Stimulated activated effector memory CD8-positive, alpha-beta T cell treated with anti-CD3 and anti-CD28 coated beads, Interleukin-12 subunit alpha, Interleukin-12 subunit beta, amount 100 ng/mL, for 72 hours (primary cell): ENCODE measurements around the gene TANGO6.

ENCODE experiments used
- ATAC-seq: fragments of 150-1000 bp; cut with Tn5 transposase; 2 replicates; pipeline ENCODE4 v1.10.0; 2021
- DNase-seq, 2 donors: peaks; one replicate each; pipeline ENCODE4 v3.0.0; 2021 to 2022; ENCODE audit warnings: low spot score in 2 of 2
- H3K27ac Mint-ChIP-seq: one replicate; pipeline ENCODE4 v1.8.0; 2022; ENCODE audit warnings: mild to moderate bottlenecking, mixed read lengths
- H3K36me3 Mint-ChIP-seq: one replicate; pipeline ENCODE4 v1.8.0; 2022; ENCODE audit warnings: mild to moderate bottlenecking, mixed read lengths
- H3K4me1 Mint-ChIP-seq: one replicate; pipeline ENCODE4 v1.8.0; 2022; ENCODE audit warnings: mixed read lengths
- H3K4me3 Mint-ChIP-seq: one replicate; pipeline ENCODE4 v1.8.0; 2022; ENCODE audit warnings: mild to moderate bottlenecking, mixed read lengths
- H3K9me3 Mint-ChIP-seq: one replicate; pipeline ENCODE4 v1.8.0; 2022; ENCODE audit warnings: mixed read lengths

Gene TANGO6

GRCh38 chr16:68889508-68890150, 46.3 kb downstream of the TANGO6 start:
- no peak for ATAC-seq
- Mint-ChIP-seq H3K4me3 (no peak overlapping the region), H3K36me3 (peaks cover 11% of the 10 kb centered on the region), H3K4me1 (no peaks in the 10 kb centered on the region), H3K27ac (no peak overlapping the region), H3K9me3 (no peaks in the 10 kb centered on the region)
- DNase-seq: no peak

DNA sequence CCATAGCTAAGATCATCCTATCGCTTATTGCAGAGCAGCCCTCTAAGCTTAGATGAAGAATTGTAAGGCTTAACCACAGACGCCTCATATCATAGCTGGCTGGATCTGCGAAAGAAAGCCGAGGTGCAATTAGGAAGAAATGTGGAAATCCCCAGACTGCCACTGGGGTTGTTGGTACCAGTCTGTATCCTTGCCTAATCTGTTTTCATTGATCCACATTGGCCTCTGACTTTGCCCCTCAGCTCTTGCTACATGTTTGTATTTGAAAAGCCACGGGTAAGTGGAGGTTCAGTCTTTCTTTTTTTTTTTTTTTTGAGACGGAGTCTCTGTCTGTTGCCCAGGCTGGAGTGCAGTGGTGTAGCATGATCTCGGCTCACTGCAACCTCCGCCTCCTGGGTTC, 48.9 kb downstream of the TANGO6 start:
- Mint-ChIP-seq H3K36me3 (no peaks in the 10 kb centered on the region), H3K4me3 (no peak overlapping the region), H3K9me3 (no peaks in the 10 kb centered on the region), H3K4me1 (no peaks in the 10 kb centered on the region), H3K27ac (no peak overlapping the region)
- DNase-seq (no peak), ATAC-seq (no peak)

GRCh38 chr16:68892898-68893297, 49.6 kb downstream of the TANGO6 start:
- no peak for ATAC-seq
- Mint-ChIP-seq H3K4me3 (no peak overlapping the region), H3K4me1 (no peaks in the 10 kb centered on the region), H3K9me3 (no peaks in the 10 kb centered on the region), H3K36me3 (no peaks in the 10 kb centered on the region), H3K27ac (no peak overlapping the region)
- DNase-seq: no peak

DNA sequence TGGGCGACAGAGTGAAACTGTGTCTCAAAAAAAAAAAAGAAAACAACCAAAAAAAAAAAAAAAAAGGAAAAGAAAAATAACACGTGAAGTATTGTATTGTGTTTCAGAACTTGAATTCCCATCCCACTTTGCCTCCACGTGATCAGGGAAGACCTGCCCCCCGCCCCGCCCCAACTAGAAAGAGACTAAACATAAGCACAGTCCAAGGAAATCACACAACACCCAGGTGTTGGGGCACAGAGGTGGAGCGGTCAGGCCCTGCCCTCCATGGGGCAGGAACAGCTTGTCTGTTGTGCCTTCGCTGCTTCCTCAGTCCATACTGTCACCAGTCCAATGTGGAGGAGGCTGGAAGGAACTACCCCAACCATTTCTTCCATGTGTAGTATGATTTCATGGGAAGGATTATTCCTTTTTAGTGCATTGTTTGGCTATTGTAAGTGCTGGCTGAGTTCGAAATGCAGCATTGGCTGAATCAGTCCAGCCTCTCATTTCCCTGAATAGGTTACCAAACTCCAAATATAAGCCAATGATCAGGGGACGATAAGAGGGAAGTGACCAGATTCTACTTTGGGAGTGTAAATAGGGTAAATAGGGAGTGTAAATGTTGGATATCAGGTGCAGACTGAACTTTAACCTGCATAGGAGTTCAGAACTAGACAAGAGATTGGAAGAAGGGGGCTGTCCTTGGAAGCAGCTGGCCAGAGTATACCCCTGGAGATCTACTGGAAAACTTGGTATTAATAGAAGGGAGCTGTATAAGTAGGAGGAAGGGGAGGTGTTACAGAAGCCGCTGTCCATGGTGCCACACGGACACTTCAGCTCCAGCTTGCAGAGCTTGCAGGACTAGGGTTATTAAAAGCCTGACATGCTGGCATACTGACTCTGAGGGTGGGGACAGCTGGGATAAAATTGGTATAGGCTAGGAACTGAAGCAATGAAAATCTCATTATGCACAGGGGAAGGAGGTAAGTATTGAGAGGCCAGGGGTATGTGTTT, 50.7 kb downstream of the TANGO6 start:
- Mint-ChIP-seq H3K9me3 (no peaks in the 10 kb centered on the region), H3K4me3 (no peak overlapping the region), H3K36me3 (peaks cover 6% of the 10 kb centered on the region), H3K27ac (no peak overlapping the region), H3K4me1 (no peaks in the 10 kb centered on the region)
- ATAC-seq (no peak), DNase-seq (no peak)

GRCh38 chr16:68894714-68895113, 51.4 kb downstream of the TANGO6 start:
- H3K9me3 Mint-ChIP-seq: no peaks in the 10 kb centered on the region
- no peaks in the 10 kb centered on the region for H3K4me1 Mint-ChIP-seq
- DNase-seq: no peak
- ATAC-seq: no peak
- peaks cover 12% of the 10 kb centered on the region for H3K36me3 Mint-ChIP-seq
- no peak overlapping the region for H3K27ac Mint-ChIP-seq
- H3K4me3 Mint-ChIP-seq: no peak overlapping the region

GRCh38 chr16:68898026-68898425, 54.7 kb downstream of the TANGO6 start:
- H3K9me3 Mint-ChIP-seq: no peaks in the 10 kb centered on the region

GRCh38 chr16:68900009-68900408, 56.7 kb downstream of the TANGO6 start:
- Mint-ChIP-seq H3K27ac (no peak overlapping the region), H3K36me3 (peaks cover 49% of the 10 kb centered on the region), H3K4me3 (no peak overlapping the region), H3K9me3 (no peaks in the 10 kb centered on the region), H3K4me1 (no peaks in the 10 kb centered on the region)
- DNase-seq (no peak), ATAC-seq (no peak)

More at GRCh38 chr16:68898026-68898425, 54.7 kb downstream of the TANGO6 start:
- DNase-seq (no peak), ATAC-seq (no peak)
- no peaks in the 10 kb centered on the region for H3K4me1 Mint-ChIP-seq
- H3K36me3 Mint-ChIP-seq: peaks cover 36% of the 10 kb centered on the region
- no peak overlapping the region for H3K4me3 Mint-ChIP-seq
- H3K27ac Mint-ChIP-seq: no peak overlapping the region

DNA sequence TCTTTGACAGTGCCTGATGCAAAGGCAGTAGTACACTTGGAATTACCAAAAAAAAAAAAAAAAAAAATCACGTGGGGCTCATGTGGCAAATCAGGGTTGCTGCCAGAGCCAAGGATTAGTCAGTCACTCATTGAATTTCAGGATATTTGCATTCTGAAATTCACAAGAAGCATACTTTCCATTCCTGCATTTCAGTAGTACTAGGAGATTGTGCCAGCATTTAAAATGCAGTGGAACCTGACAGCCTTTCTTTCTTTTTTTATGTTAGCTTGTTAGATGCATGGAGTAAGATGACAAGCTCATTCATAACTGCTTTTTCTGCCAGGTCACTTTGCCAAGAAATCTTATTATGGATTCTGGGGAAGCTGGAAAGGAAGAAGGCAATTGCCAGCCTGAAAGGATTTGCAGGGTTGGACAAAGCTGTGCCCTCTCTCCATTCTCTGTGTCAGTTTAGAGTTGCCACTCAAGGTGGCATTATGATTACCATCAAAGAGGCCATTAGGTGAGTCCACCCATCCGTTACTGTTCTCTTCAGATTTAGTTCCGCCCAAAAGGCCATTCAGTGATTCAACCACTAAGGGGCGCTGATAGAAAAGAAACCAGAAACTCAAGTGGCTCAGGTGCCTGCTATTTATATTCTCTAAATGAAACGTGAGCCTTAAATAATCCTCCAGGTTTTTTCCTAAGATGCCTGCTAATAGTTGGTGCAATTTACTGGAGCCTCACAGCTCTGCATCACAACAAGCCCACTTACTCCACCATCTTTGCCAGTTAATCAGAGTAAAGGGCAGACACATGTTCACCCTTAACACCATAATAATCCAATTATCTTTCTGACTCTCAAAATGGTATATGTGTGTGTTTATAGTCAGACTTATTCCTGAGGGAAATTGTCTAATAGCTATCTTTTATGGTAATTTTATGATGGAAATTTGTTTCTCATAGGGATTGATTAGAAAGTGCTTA, 59.0 kb downstream of the TANGO6 start:
- no peaks in the 10 kb centered on the region for H3K9me3 Mint-ChIP-seq
- DNase-seq (no peak), ATAC-seq (no peak)
- no peak overlapping the region for H3K4me3 Mint-ChIP-seq
- H3K27ac Mint-ChIP-seq: no peak overlapping the region
- peaks cover 66% of the 10 kb centered on the region for H3K36me3 Mint-ChIP-seq
- no peaks in the 10 kb centered on the region for H3K4me1 Mint-ChIP-seq

GRCh38 chr16:68902969-68903345, 59.6 kb downstream of the TANGO6 start:
- Mint-ChIP-seq H3K4me1 (no peaks in the 10 kb centered on the region), H3K27ac (no peak overlapping the region), H3K9me3 (no peaks in the 10 kb centered on the region), H3K4me3 (no peak overlapping the region), H3K36me3 (peaks cover 69% of the 10 kb centered on the region)
- ATAC-seq (no peak), DNase-seq (no peak)

GRCh38 chr16:68907297-68907696, 64.0 kb downstream of the TANGO6 start:
- no peak overlapping the region for H3K27ac Mint-ChIP-seq
- no peaks in the 10 kb centered on the region for H3K9me3 Mint-ChIP-seq
- H3K4me1 Mint-ChIP-seq: no peaks in the 10 kb centered on the region
- H3K4me3 Mint-ChIP-seq: no peak overlapping the region
- DNase-seq: no peak
- H3K36me3 Mint-ChIP-seq: peaks cover 76% of the 10 kb centered on the region
- ATAC-seq: no peak

GRCh38 chr16:68907781-68908181, 64.5 kb downstream of the TANGO6 start:
- Mint-ChIP-seq H3K36me3 (peaks cover 76% of the 10 kb centered on the region), H3K9me3 (no peaks in the 10 kb centered on the region), H3K27ac (no peak overlapping the region), H3K4me1 (no peaks in the 10 kb centered on the region), H3K4me3 (no peak overlapping the region)
- DNase-seq: no peak
- ATAC-seq: no peak

DNA sequence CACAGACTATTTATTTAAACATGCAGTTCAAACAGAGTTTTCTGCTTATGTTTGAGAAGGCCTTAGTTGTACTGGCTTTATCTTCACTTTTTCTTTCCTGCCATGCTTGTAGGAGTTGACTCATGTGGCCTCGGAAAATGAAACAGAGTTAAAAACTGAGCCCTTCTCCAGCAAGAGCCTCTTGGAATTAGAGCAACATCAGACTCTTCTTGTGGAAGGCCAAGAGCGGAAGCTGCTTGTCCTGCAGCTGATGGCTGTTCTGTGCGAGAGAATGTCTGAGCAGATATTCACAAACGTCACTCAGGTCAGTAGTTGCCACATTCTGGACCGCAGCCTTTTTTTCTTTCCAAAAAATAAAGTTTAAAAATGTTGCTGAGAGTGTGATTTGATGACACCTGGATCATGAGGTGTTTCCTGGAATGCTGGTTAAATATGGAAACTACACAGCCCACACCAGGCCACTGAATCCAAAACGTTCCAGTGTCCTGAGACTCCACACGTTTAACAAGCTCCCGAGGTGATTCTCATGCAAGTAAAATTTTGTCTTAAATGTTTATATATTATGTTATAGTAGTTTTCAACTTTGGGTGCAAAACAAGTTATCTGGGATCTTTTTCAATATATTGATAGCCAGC, 65.9 kb downstream of the TANGO6 start:
- peaks cover 65% of the 10 kb centered on the region for H3K36me3 Mint-ChIP-seq
- ATAC-seq (no peak), DNase-seq (no peak)
- H3K4me1 Mint-ChIP-seq: no peaks in the 10 kb centered on the region
- no peaks in the 10 kb centered on the region for H3K9me3 Mint-ChIP-seq
- no peak overlapping the region for H3K27ac Mint-ChIP-seq
- H3K4me3 Mint-ChIP-seq: no peak overlapping the region

DNA sequence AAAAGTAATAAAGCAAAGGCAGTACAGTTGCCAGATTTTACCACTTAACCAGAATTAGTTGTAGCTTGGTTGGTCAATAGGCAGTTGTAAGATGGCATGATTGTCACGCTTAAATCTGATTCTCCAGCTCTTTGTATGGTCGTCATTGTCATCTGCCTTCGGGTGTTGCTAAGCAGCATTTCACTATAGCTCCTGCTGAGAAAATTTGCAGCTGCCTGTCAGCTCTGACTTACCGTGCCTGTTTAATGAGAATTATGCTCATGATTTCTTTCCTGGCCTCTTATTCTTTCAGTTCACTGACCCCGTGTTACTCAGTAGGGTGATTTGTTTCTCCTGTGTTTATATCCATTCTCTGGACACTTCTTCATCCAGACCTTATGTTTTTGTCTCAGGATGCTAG, 66.7 kb downstream of the TANGO6 start:
- DNase-seq (no peak), ATAC-seq (no peak)
- peaks cover 64% of the 10 kb centered on the region for H3K36me3 Mint-ChIP-seq
- H3K27ac Mint-ChIP-seq: no peak overlapping the region
- no peaks in the 10 kb centered on the region for H3K9me3 Mint-ChIP-seq
- H3K4me1 Mint-ChIP-seq: no peaks in the 10 kb centered on the region
- no peak overlapping the region for H3K4me3 Mint-ChIP-seq

- no peak overlapping the region for H3K27ac Mint-ChIP-seq
- H3K4me3 Mint-ChIP-seq: no peak overlapping the region
- no peaks in the 10 kb centered on the region for H3K4me1 Mint-ChIP-seq
- no peaks in the 10 kb centered on the region for H3K9me3 Mint-ChIP-seq
- no peak for DNase-seq
- H3K36me3 Mint-ChIP-seq: peaks cover 45% of the 10 kb centered on the region
- no peak for ATAC-seq
Measured at GRCh38 chr16:68915589-68915988, 72.3 kb downstream of the TANGO6 start.

GRCh38 chr16:68917541-68917940, 74.2 kb downstream of the TANGO6 start:
- ATAC-seq: no peak
- H3K27ac Mint-ChIP-seq: no peak overlapping the region
- peaks cover 54% of the 10 kb centered on the region for H3K36me3 Mint-ChIP-seq

More at GRCh38 chr16:68917541-68917940, 74.2 kb downstream of the TANGO6 start:
- H3K9me3 Mint-ChIP-seq: no peaks in the 10 kb centered on the region
- H3K4me1 Mint-ChIP-seq: no peaks in the 10 kb centered on the region
- no peak for DNase-seq
- H3K4me3 Mint-ChIP-seq: no peak overlapping the region
